ENCODE measurements around the gene NCLN.
"Not testable (repeated sequence)": the region's sequence is repeated elsewhere in the genome, so short reads cannot be mapped to it uniquely, and the experiment has no call there.

NCLN gene

GRCh38 chr19:3191806-3192104 lies 6.0 kb downstream of the NCLN start:
- H3K4me1 ChIP-seq (ENCODE audit: control insufficient read depth in 2 of 2, insufficient read depth in 2 of 2, low read length in 2 of 2), result peaks cover 29 to 30% of the 10 kb centered on the region in 2 donors
- not testable (repeated sequence) for H3K27me3 ChIP-seq (ENCODE audit: control insufficient read depth in 2 of 2, insufficient read depth in 2 of 2, low read length in 2 of 2); H3K9me3 ChIP-seq (ENCODE audit: control insufficient read depth in 2 of 2, low read length in 2 of 2); H3K36me3 ChIP-seq (ENCODE audit: control insufficient read depth in 2 of 2, insufficient read depth in 2 of 2, low read length in 2 of 2); H3K4me3 ChIP-seq (ENCODE audit: low read length in 2 of 2); H3K9ac ChIP-seq (ENCODE audit: low read depth in 1 of 2, low read length in 2 of 2); H3K27ac ChIP-seq (ENCODE audit: low read depth in 2 of 2, low read length in 2 of 2)

GRCh38 chr19:3192228-3192635 lies 6.5 kb downstream of the NCLN start:
- peaks cover 6 to 9% of the 10 kb centered on the region in 2 donors for H3K36me3 ChIP-seq (ENCODE audit: control insufficient read depth in 2 of 2, insufficient read depth in 2 of 2, low read length in 2 of 2)
- peaks cover 25% of the 10 kb centered on the region in 2 donors for H3K4me1 ChIP-seq (ENCODE audit: control insufficient read depth in 2 of 2, insufficient read depth in 2 of 2, low read length in 2 of 2)

DNA sequence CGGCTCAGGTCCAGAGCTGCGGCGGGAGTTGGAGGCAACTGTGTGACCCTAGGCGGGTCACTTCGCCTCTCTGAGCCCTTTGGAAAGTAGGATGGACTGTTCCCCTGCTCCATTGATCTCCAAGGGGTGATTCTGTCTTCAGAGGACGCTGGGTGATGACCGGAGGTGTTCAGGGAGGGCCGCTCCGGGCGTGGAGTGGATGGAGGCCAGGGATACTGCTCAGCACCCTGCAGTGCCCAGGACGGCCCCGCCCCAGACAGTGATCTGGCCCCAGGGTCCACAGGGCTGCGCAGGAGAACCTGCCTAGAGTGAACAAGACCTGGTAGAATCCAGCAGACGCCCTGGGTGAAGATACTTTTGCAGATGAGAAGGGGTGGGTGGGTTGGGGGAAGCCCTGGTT lies 7.0 kb downstream of the NCLN start:
- H3K9me3 ChIP-seq (ENCODE audit: control insufficient read depth in 2 of 2, low read length in 2 of 2), result no peaks in the 10 kb centered on the region
- H3K27ac ChIP-seq (ENCODE audit: low read depth in 2 of 2, low read length in 2 of 2), result no peak overlapping the region
- H3K4me3 ChIP-seq (ENCODE audit: low read length in 2 of 2), result no peak overlapping the region
- H3K4me1 ChIP-seq (ENCODE audit: control insufficient read depth in 2 of 2, insufficient read depth in 2 of 2, low read length in 2 of 2), result peaks cover 20% of the 10 kb centered on the region in 2 donors
- H3K27me3 ChIP-seq (ENCODE audit: control insufficient read depth in 2 of 2, insufficient read depth in 2 of 2, low read length in 2 of 2), result no peaks in the 10 kb centered on the region
- H3K36me3 ChIP-seq (ENCODE audit: control insufficient read depth in 2 of 2, insufficient read depth in 2 of 2, low read length in 2 of 2), result peaks cover 6 to 9% of the 10 kb centered on the region in 2 donors
- H3K9ac ChIP-seq (ENCODE audit: low read depth in 1 of 2, low read length in 2 of 2), result no peak overlapping the region

More at GRCh38 chr19:3192228-3192635, 6.5 kb downstream of the NCLN start:
- Histone ChIP-seq H3K9me3 (ENCODE audit: control insufficient read depth in 2 of 2, low read length in 2 of 2) (no peaks in the 10 kb centered on the region), H3K27me3 (ENCODE audit: control insufficient read depth in 2 of 2, insufficient read depth in 2 of 2, low read length in 2 of 2) (no peaks in the 10 kb centered on the region), H3K4me3 (ENCODE audit: low read length in 2 of 2) (no peak overlapping the region), H3K27ac (ENCODE audit: low read depth in 2 of 2, low read length in 2 of 2) (no peak overlapping the region), H3K9ac (ENCODE audit: low read depth in 1 of 2, low read length in 2 of 2) (no peak overlapping the region)

DNA sequence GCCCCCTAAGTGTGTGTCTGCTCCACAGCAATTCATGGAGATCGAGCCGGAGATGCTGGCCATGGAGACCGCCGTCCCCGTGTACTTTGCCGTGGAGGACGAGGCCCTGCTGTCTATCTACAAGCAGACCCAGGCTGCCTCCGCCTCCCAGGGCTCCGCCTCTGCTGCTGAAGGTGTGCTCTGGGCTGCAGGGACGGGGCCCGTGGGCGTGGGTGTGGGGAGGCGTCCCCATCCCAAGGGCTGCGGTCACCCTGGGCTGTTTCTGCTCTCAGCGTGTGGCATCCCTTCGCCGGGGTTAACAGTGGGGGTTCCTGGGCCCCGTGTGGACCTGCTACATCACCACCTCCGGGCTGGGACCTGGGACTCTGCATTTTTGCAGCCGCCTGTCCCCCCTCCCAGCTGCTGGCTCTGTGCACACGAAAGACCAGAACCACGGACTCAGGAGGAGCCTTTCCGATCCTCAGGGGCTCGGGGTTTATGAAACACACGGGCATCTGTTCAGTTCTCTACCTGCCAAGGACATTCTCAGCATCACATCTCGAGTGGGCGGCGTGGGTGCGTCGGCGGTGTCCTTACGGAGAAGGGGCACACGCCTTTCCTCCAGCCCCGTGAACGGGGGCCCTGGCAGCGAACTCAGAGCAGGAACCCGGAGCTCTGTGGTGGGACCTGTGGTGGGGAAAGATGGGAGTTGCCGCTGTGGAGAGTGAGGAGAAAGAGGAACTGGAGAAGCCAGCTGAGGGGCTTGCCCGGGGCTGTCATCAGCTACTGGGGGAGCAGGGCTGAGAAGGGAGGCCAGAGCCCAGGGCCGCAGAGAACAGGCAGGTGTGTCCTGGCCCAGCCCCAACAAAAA lies 7.8 kb downstream of the NCLN start:
- Histone ChIP-seq H3K27ac (ENCODE audit: low read depth in 2 of 2, low read length in 2 of 2) (no peak overlapping the region), H3K36me3 (ENCODE audit: control insufficient read depth in 2 of 2, insufficient read depth in 2 of 2, low read length in 2 of 2) (peaks cover 6 to 9% of the 10 kb centered on the region in 2 donors), H3K9ac (ENCODE audit: low read depth in 1 of 2, low read length in 2 of 2) (no peak overlapping the region), H3K9me3 (ENCODE audit: control insufficient read depth in 2 of 2, low read length in 2 of 2) (no peaks in the 10 kb centered on the region), H3K4me3 (ENCODE audit: low read length in 2 of 2) (no peak overlapping the region), H3K27me3 (ENCODE audit: control insufficient read depth in 2 of 2, insufficient read depth in 2 of 2, low read length in 2 of 2) (no peaks in the 10 kb centered on the region), H3K4me1 (ENCODE audit: control insufficient read depth in 2 of 2, insufficient read depth in 2 of 2, low read length in 2 of 2) (peaks cover 12% of the 10 kb centered on the region in 2 donors)

- H3K27ac ChIP-seq (ENCODE audit: low read depth in 2 of 2, low read length in 2 of 2), result no peak overlapping the region
- no peak overlapping the region for H3K9ac ChIP-seq (ENCODE audit: low read depth in 1 of 2, low read length in 2 of 2)
Measured at GRCh38 chr19:3194106-3195087, 8.7 kb downstream of the NCLN start.

DNA sequence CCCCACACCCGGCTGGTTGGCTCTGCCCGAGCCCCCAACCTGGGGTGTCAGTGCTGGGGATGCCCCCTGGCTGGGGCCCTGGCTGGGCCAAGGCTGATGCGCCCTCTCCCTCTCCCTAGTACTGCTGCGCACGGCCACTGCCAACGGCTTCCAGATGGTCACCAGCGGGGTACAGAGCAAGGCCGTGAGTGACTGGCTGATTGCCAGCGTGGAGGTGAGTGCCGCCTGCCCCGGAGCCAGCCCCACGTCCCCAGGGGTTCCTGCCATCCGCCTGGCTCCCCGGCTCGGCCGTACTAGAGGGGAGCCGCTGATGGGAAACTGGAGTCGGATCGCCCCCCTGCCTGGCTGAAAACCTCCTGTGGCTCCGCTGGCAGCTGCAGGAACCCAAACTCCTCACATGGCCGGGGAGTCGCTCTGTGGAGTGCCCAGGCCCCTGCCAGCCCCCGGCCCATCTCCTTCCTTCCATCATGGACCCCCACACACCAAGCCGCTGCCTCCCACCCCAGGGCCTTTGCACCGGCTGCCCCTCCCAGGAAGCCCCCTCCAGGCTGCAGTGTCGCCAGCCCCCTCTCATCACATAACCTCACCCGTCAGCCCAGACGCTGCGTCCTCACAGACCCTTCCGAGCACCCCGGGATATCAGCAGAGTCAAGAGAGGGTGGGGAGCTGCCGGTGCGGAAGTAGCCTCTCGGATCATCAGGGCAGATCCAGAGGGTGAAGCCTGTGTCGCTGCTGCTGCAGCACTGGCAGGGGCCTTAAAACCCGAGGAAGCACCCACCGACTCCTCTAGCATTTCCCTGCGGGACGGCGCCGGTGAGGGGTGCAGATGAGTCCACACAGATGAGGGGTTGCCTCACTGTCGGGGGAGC lies 10.6 kb downstream of the NCLN start:
- Histone ChIP-seq H3K27me3 (ENCODE audit: control insufficient read depth in 2 of 2, insufficient read depth in 2 of 2, low read length in 2 of 2) (no peaks in the 10 kb centered on the region), H3K27ac (ENCODE audit: low read depth in 2 of 2, low read length in 2 of 2) (no peak overlapping the region), H3K36me3 (ENCODE audit: control insufficient read depth in 2 of 2, insufficient read depth in 2 of 2, low read length in 2 of 2) (peaks cover 11 to 12% of the 10 kb centered on the region in 2 donors), H3K4me1 (ENCODE audit: control insufficient read depth in 2 of 2, insufficient read depth in 2 of 2, low read length in 2 of 2) (no peaks in the 10 kb centered on the region), H3K9me3 (ENCODE audit: control insufficient read depth in 2 of 2, low read length in 2 of 2) (no peaks in the 10 kb centered on the region), H3K4me3 (ENCODE audit: low read length in 2 of 2) (no peak overlapping the region), H3K9ac (ENCODE audit: low read depth in 1 of 2, low read length in 2 of 2) (no peak overlapping the region)

More at GRCh38 chr19:3194106-3195087, 8.7 kb downstream of the NCLN start:
- no peaks in the 10 kb centered on the region for H3K27me3 ChIP-seq (ENCODE audit: control insufficient read depth in 2 of 2, insufficient read depth in 2 of 2, low read length in 2 of 2)
- no peaks in the 10 kb centered on the region for H3K9me3 ChIP-seq (ENCODE audit: control insufficient read depth in 2 of 2, low read length in 2 of 2)
- no peak overlapping the region for H3K4me3 ChIP-seq (ENCODE audit: low read length in 2 of 2)
- peaks cover 9 to 11% of the 10 kb centered on the region in 2 donors for H3K36me3 ChIP-seq (ENCODE audit: control insufficient read depth in 2 of 2, insufficient read depth in 2 of 2, low read length in 2 of 2)
- peaks cover 3 to 5% of the 10 kb centered on the region in 2 donors for H3K4me1 ChIP-seq (ENCODE audit: control insufficient read depth in 2 of 2, insufficient read depth in 2 of 2, low read length in 2 of 2)

DNA sequence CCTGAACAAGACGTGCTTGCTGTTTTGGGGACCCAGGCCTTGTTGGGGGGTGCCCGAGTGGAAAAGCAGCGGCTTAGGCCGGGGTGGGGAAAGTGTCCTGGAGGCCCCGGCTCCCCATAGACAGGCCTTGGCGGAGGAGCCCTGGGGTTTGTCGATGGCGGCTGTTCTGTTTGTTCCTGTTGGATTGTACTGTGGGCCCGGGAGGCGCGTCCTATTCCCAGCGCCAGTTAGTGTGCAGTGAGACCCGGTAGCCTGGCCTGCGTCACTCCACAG lies 11.1 kb downstream of the NCLN start:
- Histone ChIP-seq H3K9me3 (ENCODE audit: control insufficient read depth in 2 of 2, low read length in 2 of 2) (no peaks in the 10 kb centered on the region), H3K27ac (ENCODE audit: low read depth in 2 of 2, low read length in 2 of 2) (no peak overlapping the region)

DNA sequence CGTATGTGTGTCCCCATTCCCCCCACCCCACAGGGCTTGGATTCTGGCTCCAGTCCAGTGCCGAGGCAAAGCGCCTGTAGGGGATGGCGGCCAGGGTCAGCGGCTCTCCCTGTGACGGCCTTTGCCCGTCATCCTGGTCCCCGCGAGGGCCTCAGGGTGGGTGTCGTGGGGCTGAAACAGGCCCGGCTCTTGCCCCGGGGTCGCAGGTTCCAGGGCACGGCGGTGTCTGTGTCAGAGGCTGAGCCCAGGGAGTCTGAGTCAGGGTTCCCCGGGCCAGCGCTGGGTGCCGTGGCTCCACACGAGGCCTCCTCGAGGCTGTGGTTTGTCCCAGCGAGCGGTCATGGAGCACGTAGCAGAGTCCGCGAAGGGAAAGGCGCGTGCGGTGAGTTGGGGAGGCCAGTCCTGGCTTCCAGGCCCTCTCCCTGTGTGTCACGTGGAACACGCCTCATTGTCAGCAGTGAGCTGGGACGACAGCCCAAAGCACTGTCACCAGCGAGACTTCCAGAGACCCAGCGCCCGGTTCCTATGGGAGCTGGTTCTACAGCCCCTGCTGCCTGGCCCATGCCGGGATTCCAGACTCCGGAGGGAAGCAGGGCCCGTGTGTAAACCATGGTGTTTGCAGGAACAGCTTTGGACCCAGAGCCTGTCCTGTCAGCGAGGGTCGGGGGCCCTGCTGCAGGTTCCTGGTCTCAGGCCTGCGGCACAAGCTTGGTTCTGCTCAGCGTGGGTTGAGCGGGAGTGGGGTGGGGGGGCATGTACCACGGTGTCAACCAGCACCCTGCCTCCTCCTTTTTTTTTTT lies 13.4 kb downstream of the NCLN start:
- Histone ChIP-seq H3K36me3 (ENCODE audit: control insufficient read depth in 2 of 2, insufficient read depth in 2 of 2, low read length in 2 of 2) (peaks cover 11 to 14% of the 10 kb centered on the region in 2 donors), H3K27ac (ENCODE audit: low read depth in 2 of 2, low read length in 2 of 2) (no peak overlapping the region), H3K27me3 (ENCODE audit: control insufficient read depth in 2 of 2, insufficient read depth in 2 of 2, low read length in 2 of 2) (no peaks in the 10 kb centered on the region), H3K9ac (ENCODE audit: low read depth in 1 of 2, low read length in 2 of 2) (no peak overlapping the region), H3K9me3 (ENCODE audit: control insufficient read depth in 2 of 2, low read length in 2 of 2) (no peaks in the 10 kb centered on the region), H3K4me3 (ENCODE audit: low read length in 2 of 2) (no peak overlapping the region), H3K4me1 (ENCODE audit: control insufficient read depth in 2 of 2, insufficient read depth in 2 of 2, low read length in 2 of 2) (no peaks in the 10 kb centered on the region)

More for the DNA sequence above, 11.1 kb downstream of the NCLN start:
- Histone ChIP-seq H3K4me1 (ENCODE audit: control insufficient read depth in 2 of 2, insufficient read depth in 2 of 2, low read length in 2 of 2) (no peaks in the 10 kb centered on the region), H3K36me3 (ENCODE audit: control insufficient read depth in 2 of 2, insufficient read depth in 2 of 2, low read length in 2 of 2) (peaks cover 11 to 12% of the 10 kb centered on the region in 2 donors), H3K27me3 (ENCODE audit: control insufficient read depth in 2 of 2, insufficient read depth in 2 of 2, low read length in 2 of 2) (no peaks in the 10 kb centered on the region), H3K4me3 (ENCODE audit: low read length in 2 of 2) (no peak overlapping the region), H3K9ac (ENCODE audit: low read depth in 1 of 2, low read length in 2 of 2) (no peak overlapping the region)

DNA sequence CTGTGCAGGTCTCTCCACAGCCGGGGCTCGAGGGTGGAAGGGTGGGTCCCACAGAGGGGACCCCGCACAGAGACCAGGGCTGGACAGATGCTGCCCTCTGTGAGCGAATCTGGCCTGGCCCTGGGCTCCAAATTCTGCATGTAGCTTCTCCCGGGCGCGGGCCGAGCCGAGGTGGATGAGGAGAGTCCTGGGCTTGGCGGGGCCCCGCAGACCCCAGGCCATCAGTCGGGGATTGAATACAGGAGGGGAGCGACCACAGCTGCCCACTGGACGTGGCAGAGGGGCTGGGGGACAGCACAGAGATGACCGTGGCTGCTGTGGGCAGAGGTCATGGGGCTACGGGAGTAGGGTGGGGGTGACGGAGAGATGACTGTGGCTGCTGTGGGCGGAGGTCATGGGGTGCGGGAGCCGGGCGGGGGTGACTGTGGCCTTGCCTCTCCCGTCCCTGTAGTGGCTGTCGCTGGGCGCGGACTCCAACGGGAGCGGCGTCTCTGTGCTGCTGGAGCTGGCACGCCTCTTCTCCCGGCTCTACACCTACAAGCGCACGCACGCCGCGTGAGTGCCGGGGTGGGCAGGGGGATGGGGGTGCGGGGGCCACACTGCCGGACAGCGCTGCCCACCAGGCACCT lies 15.5 kb downstream of the NCLN start:
- Histone ChIP-seq H3K9me3 (ENCODE audit: control insufficient read depth in 2 of 2, low read length in 2 of 2) (no peaks in the 10 kb centered on the region), H3K9ac (ENCODE audit: low read depth in 1 of 2, low read length in 2 of 2) (no peak overlapping the region), H3K4me3 (ENCODE audit: low read length in 2 of 2) (no peak overlapping the region), H3K36me3 (ENCODE audit: control insufficient read depth in 2 of 2, insufficient read depth in 2 of 2, low read length in 2 of 2) (peaks cover 18 to 22% of the 10 kb centered on the region in 2 donors), H3K27ac (ENCODE audit: low read depth in 2 of 2, low read length in 2 of 2) (no peak overlapping the region), H3K4me1 (ENCODE audit: control insufficient read depth in 2 of 2, insufficient read depth in 2 of 2, low read length in 2 of 2) (no peaks in the 10 kb centered on the region), H3K27me3 (ENCODE audit: control insufficient read depth in 2 of 2, insufficient read depth in 2 of 2, low read length in 2 of 2) (no peaks in the 10 kb centered on the region)
